MM.1S (cell line): Measurements from ENCODE around the gene FCRL1.

Source experiments
- CTCF ChIP-seq: fragments of 300-600 bp; sonication (generic); IDR thresholded peaks from 2 replicates; pipeline ENCODE4 v1.5.1; 2016; ENCODE audit warnings: antibody characterized with exemption, low read length, mixed read lengths
- EZH2 ChIP-seq: fragments of 300-600 bp; sonication (generic); optimal IDR thresholded peaks from 2 replicates; pipeline ENCODE3; 2017; ENCODE audit warnings: low read depth, mild to moderate bottlenecking, antibody characterized with exemption, low read length, mixed read lengths

GRCh38 chr1:157862114-157863070 lies 42.5 kb upstream of the FCRL1 start:
- TF ChIP-seq CTCF (no peak), EZH2 (no peak)
